Activated CD4-positive, alpha-beta memory T cell treated with anti-CD3 and anti-CD28 coated beads, Interleukin-2, amount 10 ng/mL, durations not matched to agents 7 days and 5 days (primary cell): ENCODE data around the gene POLR2M. TPM values are rescaled to one million over a fixed set of nuclear protein-coding genes. Genes with fewer than 3 reads are reported as not detected.

Experiments
- CTCF ChIA-PET: fragments of 350-600 bp; sonication (Branson Sonifier 250); formaldehyde crosslinking; loops from one replicate; lab custom pipeline; 2021; ENCODE audit warnings: antibody characterized with exemption, inconsistent platforms; lab: Charles Lee
- POLR2A ChIA-PET: fragments of 350-600 bp; sonication (Branson Sonifier 250); formaldehyde crosslinking; loops from one replicate; lab custom pipeline; 2021; ENCODE audit warnings: antibody characterized with exemption; lab: Charles Lee
- DNase-seq: peaks from one replicate; pipeline ENCODE4 v3.0.0-alpha.2; 2020
- H3K27ac Mint-ChIP-seq: one replicate; pipeline ENCODE4 v1.8.0; 2021; ENCODE audit warnings: mild to moderate bottlenecking, mixed read lengths
- H3K27me3 Mint-ChIP-seq: one replicate; pipeline ENCODE4 v1.8.0; 2021; ENCODE audit warnings: mixed read lengths
- H3K36me3 Mint-ChIP-seq: one replicate; pipeline ENCODE4 v1.8.0; 2021; ENCODE audit warnings: low read depth, mixed read lengths
- H3K4me1 Mint-ChIP-seq: one replicate; pipeline ENCODE4 v1.8.0; 2021; ENCODE audit warnings: mixed read lengths
- H3K4me3 Mint-ChIP-seq: one replicate; pipeline ENCODE4 v1.8.0; 2021; ENCODE audit warnings: mild to moderate bottlenecking, mixed read lengths
- H3K9me3 Mint-ChIP-seq: one replicate; pipeline ENCODE4 v1.8.0; 2021; ENCODE audit warnings: mixed read lengths
- total RNA-seq, 2 experiments: library from RNA; stranded (reverse); gene quantifications; one replicate each; pipeline ENCODE4 v1.2.3, GENCODE V29; 2021

POLR2M gene
- total RNA-seq, 2 experiments from 2014 or later: 70.6 to 71.0 TPM

- ChIA-PET POLR2A (no interaction called here), CTCF (no interaction called here)
- H3K27me3 Mint-ChIP-seq: peaks cover 12% of the 10 kb centered on the region
- H3K4me3 Mint-ChIP-seq: no peak overlapping the region
- peaks cover 8% of the 10 kb centered on the region for H3K4me1 Mint-ChIP-seq
- H3K36me3 Mint-ChIP-seq: no peaks in the 10 kb centered on the region
- H3K27ac Mint-ChIP-seq: no peak overlapping the region
- no peaks in the 10 kb centered on the region for H3K9me3 Mint-ChIP-seq
- DNase-seq: no peak
Measured at GRCh38 chr15:57677204-57677603, 29.3 kb upstream of the POLR2M start.

- Mint-ChIP-seq H3K4me1 (peaks cover 8% of the 10 kb centered on the region), H3K27me3 (peaks cover 5% of the 10 kb centered on the region), H3K9me3 (no peaks in the 10 kb centered on the region), H3K4me3 (no peak overlapping the region), H3K27ac (no peak overlapping the region), H3K36me3 (no peaks in the 10 kb centered on the region)
- CTCF ChIA-PET: no interaction called here
- no peak for DNase-seq
- POLR2A ChIA-PET: interaction anchor here (1.5 kb wide), 1 partner anchor 27 kb away, joined by 6 read pairs; the partner anchor contains the start of gene POLR2M
Measured at GRCh38 chr15:57680021-57680420, 26.5 kb upstream of the POLR2M start.

- Mint-ChIP-seq H3K27me3 (no peaks in the 10 kb centered on the region), H3K4me3 (no peak overlapping the region), H3K9me3 (no peaks in the 10 kb centered on the region), H3K27ac (no peak overlapping the region), H3K36me3 (no peaks in the 10 kb centered on the region), H3K4me1 (peaks cover 8% of the 10 kb centered on the region)
- POLR2A ChIA-PET: interaction anchor here (1.0 kb wide), 1 partner anchor 26 kb away, joined by 3 read pairs; no protein-coding TSS in a partner anchor
- DNase-seq: no peak
- CTCF ChIA-PET: no interaction called here
Measured at GRCh38 chr15:57681011-57681410, 25.5 kb upstream of the POLR2M start.

- H3K4me3 Mint-ChIP-seq: no peak overlapping the region
- CTCF ChIA-PET: interaction anchor here (1.0 kb wide), 1 partner anchor 124 kb away, joined by 3 read pairs; no protein-coding TSS in a partner anchor
- no peaks in the 10 kb centered on the region for H3K9me3 Mint-ChIP-seq
- POLR2A ChIA-PET: no interaction called here
- no peak for DNase-seq
- H3K4me1 Mint-ChIP-seq: peaks cover 8% of the 10 kb centered on the region
- H3K36me3 Mint-ChIP-seq: no peaks in the 10 kb centered on the region
- no peaks in the 10 kb centered on the region for H3K27me3 Mint-ChIP-seq
- H3K27ac Mint-ChIP-seq: no peak overlapping the region
Measured at GRCh38 chr15:57683481-57683880, 23.0 kb upstream of the POLR2M start.

- no peak overlapping the region for H3K4me3 Mint-ChIP-seq
- CTCF ChIA-PET: no interaction called here
Measured at GRCh38 chr15:57684491-57685151, 21.9 kb upstream of the POLR2M start.

GRCh38 chr15:57685306-57686095, 21.0 kb upstream of the POLR2M start:
- H3K27me3 Mint-ChIP-seq: no peaks in the 10 kb centered on the region
- no peak for DNase-seq
- no peaks in the 10 kb centered on the region for H3K9me3 Mint-ChIP-seq
- ChIA-PET CTCF (no interaction called here), POLR2A (no interaction called here)
- H3K4me1 Mint-ChIP-seq: peaks cover 3% of the 10 kb centered on the region
- H3K27ac Mint-ChIP-seq: no peak overlapping the region
- H3K36me3 Mint-ChIP-seq: no peaks in the 10 kb centered on the region
- no peak overlapping the region for H3K4me3 Mint-ChIP-seq

More at GRCh38 chr15:57684491-57685151, 21.9 kb upstream of the POLR2M start:
- POLR2A ChIA-PET: no interaction called here
- Mint-ChIP-seq H3K27ac (no peak overlapping the region), H3K36me3 (no peaks in the 10 kb centered on the region), H3K9me3 (no peaks in the 10 kb centered on the region), H3K4me1 (peaks cover 8% of the 10 kb centered on the region), H3K27me3 (no peaks in the 10 kb centered on the region)
- no peak for DNase-seq

GRCh38 chr15:57686657-57687056, 19.9 kb upstream of the POLR2M start:
- POLR2A ChIA-PET: no interaction called here
- H3K4me3 Mint-ChIP-seq: no peak overlapping the region
- no peak for DNase-seq
- no peaks in the 10 kb centered on the region for H3K36me3 Mint-ChIP-seq
- CTCF ChIA-PET: no interaction called here
- H3K27ac Mint-ChIP-seq: no peak overlapping the region
- H3K9me3 Mint-ChIP-seq: no peaks in the 10 kb centered on the region
- no peaks in the 10 kb centered on the region for H3K27me3 Mint-ChIP-seq
- no peaks in the 10 kb centered on the region for H3K4me1 Mint-ChIP-seq

- Mint-ChIP-seq H3K4me1 (peaks cover 3% of the 10 kb centered on the region), H3K27ac (no peak overlapping the region), H3K36me3 (no peaks in the 10 kb centered on the region), H3K9me3 (no peaks in the 10 kb centered on the region), H3K27me3 (peaks cover 3% of the 10 kb centered on the region), H3K4me3 (no peak overlapping the region)
- ChIA-PET POLR2A (no interaction called here), CTCF (no interaction called here)
- DNase-seq: no peak
Measured at GRCh38 chr15:57690341-57690966, 16.1 kb upstream of the POLR2M start.

- DNase-seq: no peak
- peaks cover 3% of the 10 kb centered on the region for H3K4me1 Mint-ChIP-seq
- no peak overlapping the region for H3K27ac Mint-ChIP-seq
- H3K9me3 Mint-ChIP-seq: no peaks in the 10 kb centered on the region
- H3K27me3 Mint-ChIP-seq: peaks cover 3% of the 10 kb centered on the region
- no peaks in the 10 kb centered on the region for H3K36me3 Mint-ChIP-seq
- H3K4me3 Mint-ChIP-seq: no peak overlapping the region
- ChIA-PET CTCF (no interaction called here), POLR2A (no interaction called here)
Measured at GRCh38 chr15:57691082-57691481, 15.4 kb upstream of the POLR2M start.

GRCh38 chr15:57692709-57693108, 13.8 kb upstream of the POLR2M start:
- no peak overlapping the region for H3K4me3 Mint-ChIP-seq
- H3K27me3 Mint-ChIP-seq: peaks cover 3% of the 10 kb centered on the region
- ChIA-PET POLR2A (interaction anchor here (0.7 to 2.3 kb wide), 3 partner anchors 14 to 1329 kb away, joined by 3 to 8 read pairs (median 3); partner anchors contain the start of gene POLR2M), CTCF (no interaction called here)
- H3K9me3 Mint-ChIP-seq: no peaks in the 10 kb centered on the region
- no peaks in the 10 kb centered on the region for H3K36me3 Mint-ChIP-seq
- peaks cover 3% of the 10 kb centered on the region for H3K4me1 Mint-ChIP-seq
- DNase-seq: no peak
- H3K27ac Mint-ChIP-seq: no peak overlapping the region

- no peak for DNase-seq
- H3K9me3 Mint-ChIP-seq: no peaks in the 10 kb centered on the region
- H3K27ac Mint-ChIP-seq: no peak overlapping the region
- H3K4me3 Mint-ChIP-seq: no peak overlapping the region
- peaks cover 10% of the 10 kb centered on the region for H3K27me3 Mint-ChIP-seq
- H3K4me1 Mint-ChIP-seq: peaks cover 3% of the 10 kb centered on the region
- no peaks in the 10 kb centered on the region for H3K36me3 Mint-ChIP-seq
- ChIA-PET CTCF (no interaction called here), POLR2A (interaction anchor here (2.3 kb wide), 1 partner anchor 12 kb away, joined by 8 read pairs; the partner anchor contains the start of gene POLR2M)
Measured at GRCh38 chr15:57694279-57694678, 12.2 kb upstream of the POLR2M start.

GRCh38 chr15:57696146-57696545, 10.4 kb upstream of the POLR2M start:
- CTCF ChIA-PET: interaction anchor here (2.0 kb wide), 1 partner anchor 11 kb away, joined by 7 read pairs; the partner anchor contains the start of gene POLR2M
- Mint-ChIP-seq H3K27me3 (peaks cover 12% of the 10 kb centered on the region), H3K36me3 (no peaks in the 10 kb centered on the region), H3K9me3 (no peaks in the 10 kb centered on the region), H3K27ac (no peak overlapping the region), H3K4me1 (peaks cover 3% of the 10 kb centered on the region), H3K4me3 (no peak overlapping the region)
- no peak for DNase-seq
- POLR2A ChIA-PET: no interaction called here

- Mint-ChIP-seq H3K4me1 (peaks cover 3% of the 10 kb centered on the region), H3K27me3 (peaks cover 12% of the 10 kb centered on the region), H3K9me3 (no peaks in the 10 kb centered on the region), H3K27ac (no peak overlapping the region), H3K4me3 (no peak overlapping the region), H3K36me3 (no peaks in the 10 kb centered on the region)
- CTCF ChIA-PET: no interaction called here
- no peak for DNase-seq
- POLR2A ChIA-PET: interaction anchor here (0.6 to 0.7 kb wide), 2 partner anchors 9 to 12 kb away, joined by 3 to 4 read pairs; partner anchors contain the start of gene POLR2M
Measured at GRCh38 chr15:57697588-57697987, 8.9 kb upstream of the POLR2M start.
